ENCODE measurements around the gene CDC42SE2. TPM values are rescaled to one million over a fixed set of nuclear protein-coding genes. Genes with fewer than 3 reads are reported as not detected.
"Not testable (repeated sequence)": the region's sequence is repeated elsewhere in the genome, so short reads cannot be mapped to it uniquely, and the experiment has no call there.

The CDC42SE2 gene
- total RNA-seq, 1 experiment from 2014 or later, result 46.1 TPM

- POLR2A ChIA-PET, result no interaction called here
- ATAC-seq, result no peak
- TF ChIP-seq, protein P1, sequence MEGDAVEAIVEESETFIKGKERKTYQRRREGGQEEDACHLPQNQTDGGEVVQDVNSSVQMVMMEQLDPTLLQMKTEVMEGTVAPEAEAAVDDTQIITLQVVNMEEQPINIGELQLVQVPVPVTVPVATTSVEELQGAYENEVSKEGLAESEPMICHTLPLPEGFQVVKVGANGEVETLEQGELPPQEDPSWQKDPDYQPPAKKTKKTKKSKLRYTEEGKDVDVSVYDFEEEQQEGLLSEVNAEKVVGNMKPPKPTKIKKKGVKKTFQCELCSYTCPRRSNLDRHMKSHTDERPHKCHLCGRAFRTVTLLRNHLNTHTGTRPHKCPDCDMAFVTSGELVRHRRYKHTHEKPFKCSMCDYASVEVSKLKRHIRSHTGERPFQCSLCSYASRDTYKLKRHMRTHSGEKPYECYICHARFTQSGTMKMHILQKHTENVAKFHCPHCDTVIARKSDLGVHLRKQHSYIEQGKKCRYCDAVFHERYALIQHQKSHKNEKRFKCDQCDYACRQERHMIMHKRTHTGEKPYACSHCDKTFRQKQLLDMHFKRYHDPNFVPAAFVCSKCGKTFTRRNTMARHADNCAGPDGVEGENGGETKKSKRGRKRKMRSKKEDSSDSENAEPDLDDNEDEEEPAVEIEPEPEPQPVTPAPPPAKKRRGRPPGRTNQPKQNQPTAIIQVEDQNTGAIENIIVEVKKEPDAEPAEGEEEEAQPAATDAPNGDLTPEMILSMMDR (IDR thresholded peaks at IDR 0.05), result no peak
- TF ChIP-seq TCF7L2 (IDR thresholded peaks at IDR 0.05; ENCODE audit: low read depth, low read length), result no peak
- no peak for TF ChIP-seq POLR2AphosphoS5 (IDR thresholded peaks at IDR 0.05; ENCODE audit: low read depth, low read length)
- no peak for TF ChIP-seq REST (IDR thresholded peaks at IDR 0.05; ENCODE audit: insufficient read depth in 1 of 2, low read depth in 2 of 2, low read length in 1 of 2)
- TF ChIP-seq SIN3A (IDR thresholded peaks at IDR 0.05; ENCODE audit: borderline replicate concordance, insufficient read depth, low read depth, low read length), result no peak
Measured at GRCh38 chr5:131305138-131305689, 41.4 kb downstream of the CDC42SE2 start.

DNA sequence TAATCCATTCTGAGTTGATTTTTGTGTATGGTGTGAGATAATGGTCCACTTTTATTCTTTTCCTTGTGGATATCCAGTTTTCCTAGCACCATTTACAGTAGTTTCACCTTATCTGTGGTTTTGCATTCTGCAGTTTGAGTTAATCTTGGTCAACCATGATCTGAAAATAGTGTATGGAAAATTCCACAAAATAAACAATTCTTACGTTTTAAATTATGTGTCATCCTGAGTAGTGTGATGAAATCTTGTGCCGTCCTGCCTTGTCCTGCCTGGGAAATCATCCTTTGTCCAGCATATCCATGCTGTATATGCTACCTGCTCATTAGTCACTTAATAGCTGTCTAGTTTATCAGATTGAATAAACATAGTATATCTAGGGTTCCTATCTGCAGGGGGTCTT, 42.1 kb downstream of the CDC42SE2 start:
- BruUV-seq (replicated peaks), result no TSS peak
- CTCF ChIA-PET, result no interaction called here
- POLR2A ChIA-PET, result no interaction called here
- TF ChIP-seq TCF7L2 (IDR thresholded peaks at IDR 0.05; ENCODE audit: low read depth, low read length), result no peak
- TF ChIP-seq POLR2AphosphoS5 (IDR thresholded peaks at IDR 0.05; ENCODE audit: low read depth, low read length), result no peak
- no peak for TF ChIP-seq SIN3A (IDR thresholded peaks at IDR 0.05; ENCODE audit: borderline replicate concordance, insufficient read depth, low read depth, low read length)
- TF ChIP-seq, protein P1 (IDR thresholded peaks at IDR 0.05), result no peak
- no peak for TF ChIP-seq REST (IDR thresholded peaks at IDR 0.05; ENCODE audit: insufficient read depth in 1 of 2, low read depth in 2 of 2, low read length in 1 of 2)
- in situ Hi-C loops (cut with HindIII; ENCODE audit: low pct_unique_long_range_greater_than_20kb, low sequenced_read_pairs), result no loop called here
- H3K27me3 ChIP-seq (ENCODE audit: control insufficient read depth, insufficient read depth, low read length), result no peaks in the 10 kb centered on the region
- H3K27ac ChIP-seq (ENCODE audit: low read length), result no peak overlapping the region
- intact Hi-C loops (cut with micrococcal nuclease; ENCODE audit: unreplicated experiment), result no loop called here
- no peak for ATAC-seq
- no peak overlapping the region for H3K4me3 ChIP-seq (ENCODE audit: low read depth in 2 of 2, low read length in 2 of 2)
- peaks cover 3% of the 10 kb centered on the region; the same call in 1 of the 2 replicates for H3K9me3 ChIP-seq (ENCODE audit: control insufficient read depth, insufficient read depth, low read depth, low read length)
- no peak for DNase-seq (ENCODE audit: low read depth, low spot score)
- H3K36me3 ChIP-seq (ENCODE audit: control insufficient read depth, insufficient read depth, low read length), result no peaks in the 10 kb centered on the region
- H3K4me1 ChIP-seq (ENCODE audit: control insufficient read depth, insufficient read depth, low read length), result peaks cover 11% of the 10 kb centered on the region

More at GRCh38 chr5:131305138-131305689, 41.4 kb downstream of the CDC42SE2 start:
- no peak for DNase-seq (ENCODE audit: low read depth, low spot score)
- Histone ChIP-seq H3K4me1 (ENCODE audit: control insufficient read depth, insufficient read depth, low read length) (peaks cover 11% of the 10 kb centered on the region), H3K9me3 (ENCODE audit: control insufficient read depth, insufficient read depth, low read depth, low read length) (peaks cover 3% of the 10 kb centered on the region; the same call in 1 of the 2 replicates), H3K27ac (ENCODE audit: low read length) (no peak overlapping the region), H3K4me3 (ENCODE audit: low read depth in 2 of 2, low read length in 2 of 2) (no peak overlapping the region), H3K27me3 (ENCODE audit: control insufficient read depth, insufficient read depth, low read length) (no peaks in the 10 kb centered on the region), H3K36me3 (ENCODE audit: control insufficient read depth, insufficient read depth, low read length) (no peaks in the 10 kb centered on the region)
- BruUV-seq (replicated peaks), result no TSS peak
- in situ Hi-C loops (cut with HindIII; ENCODE audit: low pct_unique_long_range_greater_than_20kb, low sequenced_read_pairs) (no loop called here), intact Hi-C loops (cut with micrococcal nuclease; ENCODE audit: unreplicated experiment) (no loop called here)
- CTCF ChIA-PET, result no interaction called here

GRCh38 chr5:131312235-131312772, 48.5 kb downstream of the CDC42SE2 start:
- intact Hi-C loops (cut with micrococcal nuclease; ENCODE audit: unreplicated experiment); DNase-seq (ENCODE audit: low read depth, low spot score); CTCF ChIA-PET; H3K27me3 ChIP-seq (ENCODE audit: control insufficient read depth, insufficient read depth, low read length); ATAC-seq; BruUV-seq (replicated peaks); in situ Hi-C loops (cut with HindIII; ENCODE audit: low pct_unique_long_range_greater_than_20kb, low sequenced_read_pairs); H3K9me3 ChIP-seq (ENCODE audit: control insufficient read depth, insufficient read depth, low read depth, low read length); H3K36me3 ChIP-seq (ENCODE audit: control insufficient read depth, insufficient read depth, low read length): not testable (repeated sequence)
- Histone ChIP-seq H3K27ac (ENCODE audit: low read length) (peak overlapping the region; percentile 83), H3K4me1 (ENCODE audit: control insufficient read depth, insufficient read depth, low read length) (peaks cover 28% of the 10 kb centered on the region), H3K4me3 (ENCODE audit: low read depth in 2 of 2, low read length in 2 of 2) (peak overlapping the region; percentile 53 to 70)
- POLR2A ChIA-PET, result interaction anchor here (0.7 kb wide), 1 partner anchor 47 kb away, joined by 3 read pairs; no protein-coding TSS in a partner anchor
